Ovary (tissue), 9 donors: ENCODE data around the gene RGS7. TPM values are rescaled to one million over a fixed set of nuclear protein-coding genes. Genes with fewer than 3 reads are reported as not detected.

Experiments
- DNase-seq, 5 donors: peaks; one replicate each; pipeline ENCODE4 v3.0.0-alpha.2; 2019 to 2020
- H3K27ac ChIP-seq, 2 donors: fragments of 200-600 bp; one replicate each; pipeline versions ENCODE4 v1.5.1 to v1.8.0; 2019 to 2022
- H3K27me3 ChIP-seq: fragments of 200-600 bp; one replicate; pipeline ENCODE4 v1.8.0; 2022
- H3K36me3 ChIP-seq: fragments of 200-600 bp; sonication (generic); one replicate; pipeline ENCODE4 v1.5.1; 2019
- H3K4me1 ChIP-seq: one replicate; pipeline ENCODE4 v1.8.1; 2013; ENCODE audit warnings: mild to moderate bottlenecking, moderate library complexity; ENCODE audit not compliant: insufficient read depth
- H3K4me3 ChIP-seq: fragments of 200-600 bp; sonication (generic); one replicate; pipeline ENCODE4 v1.5.1; 2017
- H3K9me3 ChIP-seq, 2 donors: fragments of 200-600 bp in 1 of 2; sonication (generic) in 1 of 2; one replicate each; pipeline versions ENCODE4 v1.5.1 to v1.8.1; 2013 to 2019; ENCODE audit warnings: mild to moderate bottlenecking in 1 of 2, moderate library complexity in 1 of 2
- CTCF ChIP-seq, 3 donors: fragments of 450-650 bp in 2 of 3; fragments of 200-600 bp in 1 of 3; IDR thresholded peaks; one replicate each; pipeline versions ENCODE4 v1.5.1 to v1.8.0; 2016 to 2022; ENCODE audit warnings: antibody characterized with exemption in 3 of 3, mild to moderate bottlenecking in 1 of 3
- EP300 ChIP-seq: sonication (generic); formaldehyde crosslinking; IDR thresholded peaks from one replicate; pipeline ENCODE4 v1.6.1; 2017; ENCODE audit warnings: antibody characterized with exemption
- POLR2A ChIP-seq: fragments of 450-650 bp; IDR thresholded peaks from one replicate; pipeline ENCODE4 v1.6.1; 2017; ENCODE audit warnings: antibody characterized with exemption, mild to moderate bottlenecking, moderate library complexity
- WGBS, 3 donors: extraction: QIAGEN DNeasy Blood & Tissue Kit in 1 of 3; methylation state at CpG; one replicate each; pipeline versions ENCODE4 v1.1.5 to v1.1.7; 2013 to 2017; 5-methylcytosine and 5-hydroxymethylcytosine counted together
- intact Hi-C, 4 donors: fragments of 100-400 bp; cut with DNase I; formaldehyde crosslinking; loops; one replicate each; pipeline versions ENCODE4 v1.11.0 to v1.15.1; 2022 to 2023
- polyA plus RNA-seq, 2 donors: library from polyadenylated mRNA; stranded (reverse); fragments of 200-250 nt in 1 of 2; fragments of 350-450 nt in 1 of 2; fragmentation: Illumina TruSeq in 1 of 2; extraction: RNeasy Lipid Tissue Mini Kit (QIAGEN cat#74804) in 1 of 2; gene quantifications; one replicate each; pipeline ENCODE4 v1.2.3, GENCODE V29; 2013 to 2014
- total RNA-seq, 7 donors: library from RNA; depleted of rRNA in 2 of 7; stranded (reverse); fragments of >200 nt in 2 of 7; fragmentation: NEBNext Ultra II Directional in 3 of 7; extraction: Animal tissue kit (Norgen Biotek cat#: 25700) in 3 of 7; gene quantifications; one replicate each; pipeline versions ENCODE4 v1.1.0 to v1.2.4, GENCODE V29; 2016 to 2023
- donor health status: DM: no; HTN: no; CAD: no; lungs with moderate emphysema.
- donor health status: DM: no; HTN: no; CAD: no.
- donor health status: Bipolar disorder and iron deficiency.
- donor health status: DM: yes; HTN: yes; CAD: no.
- donor health status: DM: no; HTN: no; CAD: no.
- donor health status: DM: yes; HTN: yes; CAD: no.

The RGS7 gene
- total and polyA plus RNA-seq, 9 donors, result 0.10 to 1.00 (median 0.37) TPM; not detected in 1

GRCh38 chr1:241217516-241217915, 139.5 kb downstream of the RGS7 start:
- TF ChIP-seq POLR2A (no peak), EP300 (no peak)
- DNase-seq, result no peak
- no peak overlapping the region for H3K4me3 ChIP-seq
- no peaks in the 10 kb centered on the region for H3K36me3 ChIP-seq
- intact Hi-C loops, result no loop called here
- no peaks in the 10 kb centered on the region for H3K27me3 ChIP-seq
- H3K9me3 ChIP-seq, result no peaks in the 10 kb centered on the region
- H3K4me1 ChIP-seq, result no peaks in the 10 kb centered on the region
- WGBS, 3 donors, result 72 to 76% (median 72%) methylated on average over 2 of the region's 2 CpGs
- H3K27ac ChIP-seq, result no peak overlapping the region

DNA sequence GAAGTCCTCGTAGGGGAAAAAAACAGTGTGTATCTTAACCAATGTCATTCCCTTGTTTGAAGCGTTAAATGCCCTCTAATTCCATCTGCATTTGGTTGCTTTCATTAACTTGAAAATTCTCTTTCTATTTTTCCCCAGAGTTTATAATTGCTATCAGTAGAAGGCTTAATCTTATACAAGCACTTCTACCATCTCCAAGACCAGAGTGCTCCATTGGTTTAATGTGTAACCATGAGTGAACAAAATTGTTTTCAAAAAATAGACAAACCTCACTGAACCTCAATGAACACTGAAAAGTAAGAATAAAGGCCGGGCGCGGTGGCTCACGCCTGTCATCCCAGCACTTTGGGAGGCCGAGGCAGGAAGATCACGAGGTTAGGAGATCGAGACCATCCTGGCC, 141.3 kb downstream of the RGS7 start:
- TF ChIP-seq EP300 (no peak), POLR2A (no peak), CTCF (IDR thresholded peaks at IDR 0.05) (no peak)
- Histone ChIP-seq H3K9me3 (no peaks in the 10 kb centered on the region), H3K4me1 (no peaks in the 10 kb centered on the region), H3K36me3 (no peaks in the 10 kb centered on the region), H3K4me3 (no peak overlapping the region), H3K27ac (no peak overlapping the region), H3K27me3 (no peaks in the 10 kb centered on the region)
- WGBS, 3 donors, result 81 to 82% (median 82%) methylated on average over 9 of the region's 9 CpGs
- intact Hi-C loops, result no loop called here
- DNase-seq, result no peak

- Histone ChIP-seq H3K27me3 (no peaks in the 10 kb centered on the region), H3K36me3 (no peaks in the 10 kb centered on the region), H3K27ac (no peak overlapping the region), H3K4me3 (no peak overlapping the region), H3K4me1 (no peaks in the 10 kb centered on the region), H3K9me3 (no peaks in the 10 kb centered on the region)
- intact Hi-C loops, result no loop called here
- no peak for DNase-seq
- WGBS, 3 donors, result 10 to 22% (median 20%) methylated on average over 4 of the region's 4 CpGs
- TF ChIP-seq CTCF (IDR thresholded peaks at IDR 0.05) (no peak), POLR2A (no peak), EP300 (no peak)
These were observed 141.8 kb downstream of the RGS7 start for GRCh38 chr1:241215203-241215602.

- no peak for TF ChIP-seq POLR2A
- no peak for TF ChIP-seq CTCF (IDR thresholded peaks at IDR 0.05)
- TF ChIP-seq EP300, result no peak
- H3K9me3 ChIP-seq, result no peaks in the 10 kb centered on the region
- no peak for DNase-seq
- no peaks in the 10 kb centered on the region for H3K27me3 ChIP-seq
- no peak overlapping the region for H3K27ac ChIP-seq
- no peaks in the 10 kb centered on the region for H3K36me3 ChIP-seq
- no peaks in the 10 kb centered on the region for H3K4me1 ChIP-seq
- H3K4me3 ChIP-seq, result no peak overlapping the region
- 67 to 73% (median 68%) methylated on average over 8 of the region's 8 CpGs for WGBS, 3 donors
- intact Hi-C loops, result no loop called here
These were observed 143.9 kb downstream of the RGS7 start for GRCh38 chr1:241213139-241213538.

DNA sequence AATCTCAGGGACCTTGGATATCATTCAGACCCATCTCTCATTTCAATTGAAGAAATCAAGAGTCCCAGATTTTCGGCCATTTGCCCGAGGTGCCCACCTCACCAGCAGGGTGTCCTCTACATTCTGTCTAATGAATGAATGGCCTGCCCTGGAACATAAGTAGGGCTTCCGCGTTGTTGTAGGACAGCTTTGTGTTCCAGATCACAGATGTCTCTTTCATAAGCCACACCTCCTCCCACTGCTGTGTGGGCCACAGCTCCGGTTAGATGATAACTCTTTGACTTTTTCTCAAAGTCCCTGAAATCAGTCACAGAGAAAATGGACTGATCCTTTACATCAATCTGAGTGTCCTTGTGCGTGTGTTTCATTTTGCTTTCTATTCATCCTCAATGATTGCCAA, 144.4 kb downstream of the RGS7 start:
- DNase-seq, result no peak
- TF ChIP-seq POLR2A (no peak), EP300 (no peak), CTCF (IDR thresholded peaks at IDR 0.05) (no peak)
- intact Hi-C loops, result no loop called here
- H3K9me3 ChIP-seq, result no peaks in the 10 kb centered on the region
- 68 to 82% (median 80%) methylated on average over 6 of the region's 6 CpGs for WGBS, 3 donors
- no peak overlapping the region for H3K4me3 ChIP-seq
- H3K36me3 ChIP-seq, result no peaks in the 10 kb centered on the region
- H3K27ac ChIP-seq, result no peak overlapping the region
- H3K4me1 ChIP-seq, result no peaks in the 10 kb centered on the region
- no peaks in the 10 kb centered on the region for H3K27me3 ChIP-seq
